Measurements from ENCODE around the gene HAUS5.

DNA sequence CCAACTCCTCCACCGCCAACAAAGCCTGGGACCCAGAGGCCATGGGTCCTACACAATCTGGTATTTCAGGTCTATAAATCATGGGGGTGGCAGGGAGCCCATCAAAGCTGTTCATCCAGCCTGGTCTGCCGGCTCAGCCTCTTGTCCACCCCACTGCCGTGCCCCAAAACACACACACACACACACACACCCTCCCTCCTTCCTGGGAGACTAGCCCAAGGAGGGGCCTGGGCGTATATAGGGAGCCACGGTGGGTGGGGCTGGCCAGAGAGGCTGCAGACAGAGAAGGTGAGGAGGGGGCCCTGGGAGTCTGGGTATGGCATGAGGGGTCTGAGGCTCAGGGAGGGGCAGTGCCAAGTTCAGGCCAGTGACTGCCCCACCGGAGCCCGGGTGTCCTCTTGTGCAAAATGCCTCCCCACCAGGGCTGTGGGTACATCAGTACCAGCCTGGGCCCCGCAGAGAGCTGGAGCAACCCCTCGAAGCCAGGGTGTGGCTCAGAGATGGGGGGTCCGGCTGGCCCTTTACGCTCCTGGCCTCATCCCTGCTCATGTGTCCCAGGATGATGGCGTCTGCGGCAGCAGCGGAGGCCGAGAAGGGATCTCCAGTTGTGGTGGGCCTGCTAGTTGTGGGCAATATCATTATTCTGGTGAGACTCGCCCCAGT lies 53.8 kb downstream of the HAUS5 start, which contains the start of gene UPK1A:
- TF ChIP-seq, protein P1, sequence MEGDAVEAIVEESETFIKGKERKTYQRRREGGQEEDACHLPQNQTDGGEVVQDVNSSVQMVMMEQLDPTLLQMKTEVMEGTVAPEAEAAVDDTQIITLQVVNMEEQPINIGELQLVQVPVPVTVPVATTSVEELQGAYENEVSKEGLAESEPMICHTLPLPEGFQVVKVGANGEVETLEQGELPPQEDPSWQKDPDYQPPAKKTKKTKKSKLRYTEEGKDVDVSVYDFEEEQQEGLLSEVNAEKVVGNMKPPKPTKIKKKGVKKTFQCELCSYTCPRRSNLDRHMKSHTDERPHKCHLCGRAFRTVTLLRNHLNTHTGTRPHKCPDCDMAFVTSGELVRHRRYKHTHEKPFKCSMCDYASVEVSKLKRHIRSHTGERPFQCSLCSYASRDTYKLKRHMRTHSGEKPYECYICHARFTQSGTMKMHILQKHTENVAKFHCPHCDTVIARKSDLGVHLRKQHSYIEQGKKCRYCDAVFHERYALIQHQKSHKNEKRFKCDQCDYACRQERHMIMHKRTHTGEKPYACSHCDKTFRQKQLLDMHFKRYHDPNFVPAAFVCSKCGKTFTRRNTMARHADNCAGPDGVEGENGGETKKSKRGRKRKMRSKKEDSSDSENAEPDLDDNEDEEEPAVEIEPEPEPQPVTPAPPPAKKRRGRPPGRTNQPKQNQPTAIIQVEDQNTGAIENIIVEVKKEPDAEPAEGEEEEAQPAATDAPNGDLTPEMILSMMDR (IDR thresholded peaks at IDR 0.05 in 2 of 3, conservative IDR thresholded peaks at IDR 0.05 in 1 of 3; ENCODE audit: control insufficient read depth in 2 of 3, extremely low read depth in 1 of 3, insufficient read depth in 1 of 3, low read depth in 3 of 3, low read length in 3 of 3): no peak
- TF ChIP-seq EP300 (IDR thresholded peaks at IDR 0.05; ENCODE audit: borderline replicate concordance in 1 of 2, control insufficient read depth in 1 of 2, low read depth in 2 of 2, low read length in 2 of 2) (no peak), RFX5 (IDR thresholded peaks at IDR 0.05; ENCODE audit: low read depth, low read length) (no peak), KLF5 (IDR thresholded peaks at IDR 0.05; ENCODE audit: partially characterized antibody) (no peak), SP1 (IDR thresholded peaks at IDR 0.05; ENCODE audit: low read depth, low read length) (no peak), NRF1 (conservative IDR thresholded peaks at IDR 0.05; ENCODE audit: low read depth, low read length) (no peak)
